Kidney (tissue), 14 donors: ENCODE results near the gene DTX1. TPM values are rescaled to one million over a fixed set of nuclear protein-coding genes. Genes with fewer than 3 reads are reported as not detected.

Experiments
- DNase-seq, 5 donors: peaks; one replicate each; pipeline ENCODE4 v3.0.0-alpha.2; 2013 to 2020
- FAIRE-seq: peaks from 2 replicates; lab custom pipeline; 2012; peaks lifted over from hg19 to GRCh38; lab: Jason Lieb, UNC
- H3K27ac ChIP-seq, 2 donors: one replicate each; pipeline ENCODE4 v1.7.0; 2013; ENCODE audit warnings: low read depth in 2 of 2, low read length in 2 of 2, inconsistent platforms in 1 of 2
- H3K27me3 ChIP-seq: one replicate; pipeline ENCODE4 v1.7.1; 2013; ENCODE audit warnings: low read length, inconsistent platforms; ENCODE audit not compliant: control insufficient read depth, insufficient read depth
- H3K36me3 ChIP-seq, 3 donors: one replicate each; pipeline versions ENCODE4 v1.7.0 to v1.7.1; 2013; ENCODE audit warnings: low read length in 3 of 3, control low read depth in 1 of 3, inconsistent platforms in 1 of 3; ENCODE audit not compliant: insufficient read depth in 3 of 3, control insufficient read depth in 2 of 3
- H3K4me1 ChIP-seq, 3 donors: one replicate each; pipeline versions ENCODE4 v1.7.0 to v1.7.1; 2013; ENCODE audit warnings: low read length in 3 of 3, inconsistent platforms in 1 of 3, low read depth in 1 of 3; ENCODE audit not compliant: control insufficient read depth in 2 of 3, insufficient read depth in 2 of 3
- H3K4me3 ChIP-seq, 3 donors: one replicate each; pipeline versions ENCODE4 v1.7.0 to v1.8.1; 2013; ENCODE audit warnings: low read length in 3 of 3, control low read depth in 1 of 3, inconsistent platforms in 1 of 3
- H3K9ac ChIP-seq, 3 donors: one replicate each; pipeline versions ENCODE4 v1.7.0 to v1.7.1; 2013; ENCODE audit warnings: low read length in 3 of 3, control low read depth in 1 of 3, inconsistent platforms in 1 of 3
- H3K9me3 ChIP-seq, 3 donors: one replicate each; pipeline versions ENCODE4 v1.7.0 to v1.7.1; 2013; ENCODE audit warnings: low read length in 3 of 3, control low read depth in 1 of 3, inconsistent platforms in 1 of 3; ENCODE audit not compliant: control insufficient read depth in 2 of 3, insufficient read depth in 1 of 3
- CTCF ChIP-seq: IDR thresholded peaks from 3 replicates; pipeline ENCODE4 v1.5.1; 2012; ENCODE audit warnings: mild to moderate bottlenecking, moderate library complexity, borderline replicate concordance; ENCODE audit not compliant: insufficient read depth; ENCODE audit errors: extremely low read depth
- intact Hi-C: fragments of 100-400 bp; cut with DNase I; formaldehyde crosslinking; loops from one replicate; pipeline ENCODE4 v1.11.1; 2022
- polyA plus RNA-seq: library from polyadenylated mRNA; stranded (reverse); fragments of 350-450 nt; fragmentation: Illumina TruSeq; extraction: RNeasy Lipid Tissue Mini Kit (QIAGEN cat#74804); gene quantifications from one replicate; pipeline ENCODE4 v1.2.3, GENCODE V29; 2014; ENCODE audit warnings: low read depth, low replicate concordance; ENCODE audit not compliant: insufficient read depth
- total RNA-seq: library from RNA; stranded (reverse); fragmentation: NEBNext Ultra II Directional; extraction: Animal tissue kit (Norgen Biotek cat#: 25700); gene quantifications from one replicate; pipeline ENCODE4 v1.2.1, GENCODE V29; 2021
- donor health status: control.
- donor health status: control.
- donor health status: control.
- donor health status: control.
- donor health status: control.
- donor health status: DM: yes; HTN: yes; CAD: no.
- donor health status: Normal renal cell carcinoma (clear cell type).

The DTX1 gene
- total and polyA plus RNA-seq, 2 donors from 2014 or later = 4.9 to 7.3 TPM

GRCh38 chr12:113064395-113065125 lies 8.0 kb downstream of the DTX1 start:
- DNase-seq = no peak
- Histone ChIP-seq H3K36me3 (no peaks in the 10 kb centered on the region), H3K27me3 (no peaks in the 10 kb centered on the region), H3K9me3 (no peaks in the 10 kb centered on the region), H3K9ac (no peak overlapping the region), H3K27ac (no peak overlapping the region), H3K4me1 (no peaks in the 10 kb centered on the region), H3K4me3 (no peak overlapping the region)
- no peak for TF ChIP-seq CTCF
- intact Hi-C loops = no loop called here
- FAIRE-seq = no peak

- Histone ChIP-seq H3K9ac (no peak overlapping the region), H3K36me3 (no peaks in the 10 kb centered on the region), H3K4me1 (no peaks in the 10 kb centered on the region), H3K27ac (no peak overlapping the region), H3K9me3 (no peaks in the 10 kb centered on the region), H3K4me3 (no peak overlapping the region), H3K27me3 (no peaks in the 10 kb centered on the region)
- intact Hi-C loops = no loop called here
- no peak for TF ChIP-seq CTCF
- FAIRE-seq = no peak
- DNase-seq = peak in 4 of 5 donors; percentile 63 to 71 (median 66)
These were observed 8.8 kb downstream of the DTX1 start for GRCh38 chr12:113065126-113066007.

GRCh38 chr12:113066813-113067400 lies 10.4 kb downstream of the DTX1 start:
- H3K27ac ChIP-seq = no peak overlapping the region
- no peak overlapping the region for H3K4me3 ChIP-seq
- H3K9ac ChIP-seq = no peak overlapping the region
- intact Hi-C loops = no loop called here
- no peak for FAIRE-seq
- H3K4me1 ChIP-seq = peaks cover 0 to 4% (median 0%) of the 10 kb centered on the region in 3 donors
- no peaks in the 10 kb centered on the region for H3K27me3 ChIP-seq
- DNase-seq = no peak
- H3K9me3 ChIP-seq = no peaks in the 10 kb centered on the region
- H3K36me3 ChIP-seq = no peaks in the 10 kb centered on the region
- no peak for TF ChIP-seq CTCF
